ENCODE measurements around the gene CC2D2B. TPM values are rescaled to one million over a fixed set of nuclear protein-coding genes. Genes with fewer than 3 reads are reported as not detected.
"Not testable (repeated sequence)": the region's sequence is repeated elsewhere in the genome, so short reads cannot be mapped to it uniquely, and the experiment has no call there.

CC2D2B gene
- total RNA-seq, 1 experiment from 2014 or later: not detected

DNA sequence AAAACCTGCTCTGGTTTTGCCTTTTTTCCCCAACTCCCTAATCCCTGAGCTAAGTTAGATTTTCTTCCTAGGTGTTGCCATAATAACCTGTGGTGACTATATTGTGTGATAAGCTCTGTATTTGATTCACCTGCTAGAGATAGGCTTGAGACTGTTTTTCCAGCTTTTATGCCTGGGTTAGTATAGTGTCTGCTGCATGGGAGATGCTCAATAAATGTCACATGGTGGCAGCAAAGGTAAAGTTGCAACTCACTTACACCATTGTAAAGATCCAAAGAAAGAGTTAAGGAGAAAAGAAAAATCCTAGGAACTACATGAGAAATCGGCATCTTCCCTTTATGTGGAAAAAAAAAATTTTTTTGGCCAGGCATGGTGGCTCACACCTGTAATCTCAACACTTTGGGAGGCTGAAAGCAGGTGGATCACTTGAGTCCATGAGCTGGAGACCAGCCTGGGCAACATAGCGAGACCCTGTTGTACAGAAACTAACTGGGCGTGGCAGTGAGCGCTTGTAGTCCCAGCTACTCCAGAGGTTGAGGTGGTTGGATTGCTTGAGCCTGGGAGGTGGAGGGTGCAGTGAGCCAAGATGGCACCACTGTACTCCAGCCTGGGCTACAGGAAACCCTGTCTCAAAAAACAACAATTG, 139.4 kb downstream of the CC2D2B start:
- POLR2A ChIA-PET (ENCODE audit: unreplicated experiment): no interaction called here

GRCh38 chr10:96047925-96048324, 140.2 kb downstream of the CC2D2B start:
- H4K20me1 ChIP-seq (ENCODE audit: low read length); intact Hi-C loops (cut with micrococcal nuclease); H3K27ac ChIP-seq (ENCODE audit: low read length); H3K9ac ChIP-seq (ENCODE audit: low read length); ATAC-seq; H3K9me3 ChIP-seq (ENCODE audit: low read length); H3K27me3 ChIP-seq (ENCODE audit: low read length); H3F3A ChIP-seq (ENCODE audit: low read length, unreplicated experiment); H3K9me2 ChIP-seq (replicated peaks; ENCODE audit: low read length); H2AFZ ChIP-seq (ENCODE audit: low read length); BruUV-seq (replicated peaks); CTCF ChIA-PET; DNase-seq; H3K36me3 ChIP-seq (ENCODE audit: low read depth, low read length); H3K4me3 ChIP-seq (ENCODE audit: low read length); POLR2A ChIA-PET (ENCODE audit: unreplicated experiment); H3K4me2 ChIP-seq (ENCODE audit: low read length): not testable (repeated sequence)
- Histone ChIP-seq H3K4me1 (ENCODE audit: insufficient read depth, low read length) (peaks cover 16% of the 10 kb centered on the region), H3K79me2 (ENCODE audit: low read length) (peaks cover 61% of the 10 kb centered on the region)

More for the DNA sequence above, 139.4 kb downstream of the CC2D2B start:
- DNase-seq (no peak), ATAC-seq (no peak)
- no peaks in the 10 kb centered on the region for H3K27me3 ChIP-seq (ENCODE audit: low read length)
- H2AFZ ChIP-seq (ENCODE audit: low read length): no peak overlapping the region
- H3K27ac ChIP-seq (ENCODE audit: low read length): no peak overlapping the region
- no TSS peak for BruUV-seq (replicated peaks)
- H3F3A ChIP-seq (ENCODE audit: low read length, unreplicated experiment): no peaks in the 10 kb centered on the region
- intact Hi-C loops (cut with micrococcal nuclease): no loop called here
- H3K4me1 ChIP-seq (ENCODE audit: insufficient read depth, low read length): peaks cover 16% of the 10 kb centered on the region
- no peak overlapping the region for H3K9ac ChIP-seq (ENCODE audit: low read length)
- H3K9me2 ChIP-seq (replicated peaks; ENCODE audit: low read length): no peaks in the 10 kb centered on the region
- CTCF ChIA-PET: no interaction called here
- H3K36me3 ChIP-seq (ENCODE audit: low read depth, low read length): no peaks in the 10 kb centered on the region; the same call in 1 of the 2 replicates
- no peak overlapping the region for H3K4me2 ChIP-seq (ENCODE audit: low read length)
- H3K9me3 ChIP-seq (ENCODE audit: low read length): no peaks in the 10 kb centered on the region
- TF ChIP-seq EZH2phosphoT487 (IDR thresholded peaks at IDR 0.05; ENCODE audit: borderline replicate concordance, low read length) (no peak), EZH2 (IDR thresholded peaks at IDR 0.05; ENCODE audit: low read length, unreplicated experiment) (no peak), CTCF (conservative IDR thresholded peaks at IDR 0.05; ENCODE audit: low read depth, low read length) (no peak)
- no peaks in the 10 kb centered on the region for H4K20me1 ChIP-seq (ENCODE audit: low read length)
- H3K79me2 ChIP-seq (ENCODE audit: low read length): peaks cover 61% of the 10 kb centered on the region
- H3K4me3 ChIP-seq (ENCODE audit: low read length): no peak overlapping the region

- Histone ChIP-seq H3K9me2 (replicated peaks; ENCODE audit: low read length) (no peaks in the 10 kb centered on the region), H3K79me2 (ENCODE audit: low read length) (peaks cover 58% of the 10 kb centered on the region), H3F3A (ENCODE audit: low read length, unreplicated experiment) (no peaks in the 10 kb centered on the region), H3K27me3 (ENCODE audit: low read length) (no peaks in the 10 kb centered on the region), H3K4me1 (ENCODE audit: insufficient read depth, low read length) (peaks cover 16% of the 10 kb centered on the region), H4K20me1 (ENCODE audit: low read length) (no peaks in the 10 kb centered on the region), H2AFZ (ENCODE audit: low read length) (no peak overlapping the region), H3K9me3 (ENCODE audit: low read length) (no peaks in the 10 kb centered on the region), H3K9ac (ENCODE audit: low read length) (no peak overlapping the region), H3K4me3 (ENCODE audit: low read length) (no peak overlapping the region), H3K4me2 (ENCODE audit: low read length) (no peak overlapping the region), H3K27ac (ENCODE audit: low read length) (no peak overlapping the region), H3K36me3 (ENCODE audit: low read depth, low read length) (no peaks in the 10 kb centered on the region; the same call in 1 of the 2 replicates)
- ChIA-PET CTCF (no interaction called here), POLR2A (ENCODE audit: unreplicated experiment) (no interaction called here)
- TF ChIP-seq EZH2 (IDR thresholded peaks at IDR 0.05; ENCODE audit: low read length, unreplicated experiment) (no peak), CTCF (conservative IDR thresholded peaks at IDR 0.05; ENCODE audit: low read depth, low read length) (no peak), EZH2phosphoT487 (IDR thresholded peaks at IDR 0.05; ENCODE audit: borderline replicate concordance, low read length) (no peak)
- no peak for ATAC-seq
- intact Hi-C loops (cut with micrococcal nuclease): no loop called here
- BruUV-seq (replicated peaks): no TSS peak
- DNase-seq: no peak
Observed at GRCh38 chr10:96049340-96049739, 141.6 kb downstream of the CC2D2B start.

Data from PC-3 (cell line).